Fibroblast of skin of right biceps (primary cell): Measurements from ENCODE around the gene GCSAML.
A peak's percentile ranks its signal among the peaks of the same experiment; 100 is the strongest.
"Not testable (repeated sequence)": the region's sequence is repeated elsewhere in the genome, so short reads cannot be mapped to it uniquely, and the experiment has no call there.

Source experiments
- DNase-seq: peaks from one replicate; pipeline ENCODE4 v3.0.0-alpha.2; 2013

GCSAML gene

DNA sequence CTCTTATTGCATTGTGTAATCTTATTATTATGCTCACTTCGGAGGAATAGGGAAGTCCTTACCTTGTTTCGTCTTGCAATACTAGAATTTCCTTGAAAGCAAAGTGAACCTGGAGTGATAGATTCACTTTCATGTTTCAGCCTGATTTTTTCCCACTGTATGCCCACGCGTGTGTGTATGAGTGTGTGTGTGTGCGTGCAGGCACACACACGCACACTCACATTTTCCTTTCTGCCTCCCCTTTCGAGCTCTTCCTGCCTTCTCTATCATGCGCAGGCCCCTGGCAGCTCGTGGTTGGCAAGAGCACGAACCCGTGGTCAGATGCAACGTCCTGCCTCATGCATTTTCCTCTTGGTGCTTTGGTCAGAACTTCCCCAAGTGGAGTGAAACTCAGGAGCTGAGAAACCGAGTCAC is at the start of gene GCSAML:
Gene GCSAML (plus strand): TSS at position 366 of the 414 bp plus-strand sequence. CDS start 58 bp downstream, outside the sequence.
- no peak for DNase-seq

DNA sequence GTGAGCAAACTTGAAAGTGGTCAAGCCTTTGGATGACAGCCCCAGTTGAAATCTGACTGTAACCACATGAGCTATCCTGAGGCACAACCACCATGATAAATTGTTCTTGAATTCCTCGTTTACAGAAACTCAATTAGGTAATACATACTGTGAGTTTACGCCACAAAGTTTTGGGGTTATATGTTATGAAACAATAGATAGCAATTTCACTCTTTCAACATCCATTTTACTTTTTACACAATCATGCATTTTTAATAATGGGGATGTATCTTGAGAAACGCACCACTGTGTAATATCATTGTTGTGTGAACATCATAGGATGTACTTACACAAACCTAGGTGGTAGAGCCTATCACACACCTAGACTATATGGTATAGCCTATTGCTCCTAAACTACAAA is 48.1 kb upstream of the GCSAML start:
- DNase-seq, result no peak

DNA sequence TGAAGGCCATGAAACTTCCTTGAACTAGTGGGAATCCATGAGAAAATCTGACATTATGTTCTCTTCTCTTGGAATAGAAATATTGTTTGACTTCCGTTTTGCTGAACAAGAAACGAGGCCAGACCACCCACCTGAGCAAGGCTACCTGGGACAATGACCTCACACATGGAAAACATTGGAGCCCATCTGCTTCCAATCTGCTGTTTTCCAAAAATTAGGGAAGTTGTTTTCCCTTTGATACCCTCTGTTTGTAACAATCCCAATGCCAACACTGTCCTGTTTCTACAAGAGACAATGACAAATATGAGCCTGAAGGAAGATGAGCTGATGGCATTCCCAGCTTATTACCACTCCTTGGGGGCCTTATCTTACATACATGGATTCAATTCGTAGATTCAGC is 42.1 kb upstream of the GCSAML start:
- no peak for DNase-seq

GRCh38 chr1:247517795-247518612 is 30.9 kb upstream of the GCSAML start:
- DNase-seq, result no peak

- no peak for DNase-seq
Observed at GRCh38 chr1:247518613-247518891, 30.4 kb upstream of the GCSAML start.

DNA sequence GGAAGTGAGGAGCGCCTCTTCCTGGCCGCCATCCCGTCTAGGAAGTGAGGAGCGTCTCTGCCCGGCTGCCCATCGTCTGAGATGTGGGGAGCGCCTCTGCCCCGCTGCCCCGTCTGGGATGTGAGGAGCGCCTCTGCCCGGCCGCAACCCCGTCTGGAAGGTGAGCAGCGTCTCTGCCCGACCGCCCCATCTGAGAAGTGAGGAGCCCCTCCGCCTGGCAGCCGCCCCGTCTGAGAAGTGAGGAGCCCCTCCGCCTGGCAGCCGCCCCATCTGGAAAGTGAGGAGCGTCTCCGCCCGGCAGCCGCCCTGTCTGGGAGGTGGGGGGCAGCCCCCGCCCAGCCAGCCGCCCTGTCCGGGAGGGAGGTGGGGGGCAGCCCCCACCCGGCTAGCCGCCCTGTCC is 27.0 kb upstream of the GCSAML start:
- not testable (repeated sequence) for DNase-seq

- no peak for DNase-seq
Observed at GRCh38 chr1:247528812-247529474, 20.0 kb upstream of the GCSAML start.

- DNase-seq, result no peak
Observed at GRCh38 chr1:247529771-247530355, 19.1 kb upstream of the GCSAML start.

DNA sequence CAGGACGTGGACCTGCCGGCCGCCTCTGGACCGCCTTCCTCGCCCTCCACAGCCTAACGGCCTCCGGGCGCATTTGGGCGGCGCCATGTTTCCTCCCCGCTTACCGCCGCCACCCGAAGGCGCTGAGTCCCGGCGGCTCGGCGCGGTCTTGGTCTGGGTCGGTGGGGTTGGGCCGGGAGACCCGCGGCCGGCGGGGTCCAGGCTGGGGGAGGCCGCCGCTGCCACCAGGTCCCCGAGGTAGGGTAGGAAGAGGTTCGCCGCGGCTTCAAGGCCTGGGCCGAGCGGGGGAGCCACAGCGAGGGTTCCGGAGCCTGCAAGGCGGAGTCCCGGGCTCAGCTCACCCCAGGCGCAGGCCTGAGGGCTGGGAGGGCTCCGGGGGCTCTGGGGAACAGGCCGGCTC is 18.1 kb upstream of the GCSAML start:
- no peak for DNase-seq

GRCh38 chr1:247531937-247532336 is 17.0 kb upstream of the GCSAML start:
- no peak for DNase-seq

DNA sequence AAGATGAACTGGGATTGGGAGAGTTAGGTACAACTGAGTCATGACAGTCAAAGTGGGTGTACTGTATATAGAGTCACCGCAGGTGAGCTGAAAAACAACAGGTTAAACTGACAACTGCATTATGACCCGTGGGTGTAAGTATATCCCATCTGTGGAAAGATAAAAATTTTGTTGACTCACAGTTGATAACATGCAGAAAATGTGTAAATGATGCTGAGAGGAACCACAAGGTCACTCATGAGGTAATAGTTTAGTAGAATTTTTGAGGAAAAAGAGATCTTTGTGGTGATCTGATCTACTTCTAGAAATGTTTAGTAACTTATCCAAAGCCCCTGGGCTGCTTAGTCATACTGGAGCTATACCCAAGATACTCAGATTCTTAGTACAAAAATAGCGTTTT is 13.5 kb upstream of the GCSAML start:
- peak; percentile 5 for DNase-seq

DNA sequence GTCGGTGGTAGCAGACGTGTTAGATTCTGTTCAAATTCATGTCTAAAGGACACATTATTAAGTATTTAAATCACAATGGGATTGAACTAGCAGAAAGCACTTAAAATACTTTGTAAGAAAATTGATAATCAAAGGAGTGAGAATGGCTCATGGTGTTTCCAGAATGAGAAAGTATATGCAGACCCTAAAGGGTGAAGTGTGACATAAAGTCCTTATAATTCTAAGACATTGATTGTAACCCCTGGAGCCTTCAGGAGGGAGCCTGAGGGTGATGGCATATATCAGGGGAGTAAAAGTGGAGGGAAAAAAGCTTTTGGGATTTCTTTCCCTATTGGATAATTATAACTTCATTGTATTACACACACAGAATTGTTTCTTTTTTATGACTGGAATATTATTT is 12.6 kb upstream of the GCSAML start, which contains the start of gene OR2C3:
Gene OR2C3 (minus strand): TSS at position 101 of the 400 bp plus-strand sequence. CDS start 3,929 bp downstream, outside the sequence.
- DNase-seq, result no peak

- no peak for DNase-seq
Observed at GRCh38 chr1:247538561-247538960, 10.4 kb upstream of the GCSAML start.

GRCh38 chr1:247539215-247539614 is 9.7 kb upstream of the GCSAML start:
- DNase-seq, result no peak

DNA sequence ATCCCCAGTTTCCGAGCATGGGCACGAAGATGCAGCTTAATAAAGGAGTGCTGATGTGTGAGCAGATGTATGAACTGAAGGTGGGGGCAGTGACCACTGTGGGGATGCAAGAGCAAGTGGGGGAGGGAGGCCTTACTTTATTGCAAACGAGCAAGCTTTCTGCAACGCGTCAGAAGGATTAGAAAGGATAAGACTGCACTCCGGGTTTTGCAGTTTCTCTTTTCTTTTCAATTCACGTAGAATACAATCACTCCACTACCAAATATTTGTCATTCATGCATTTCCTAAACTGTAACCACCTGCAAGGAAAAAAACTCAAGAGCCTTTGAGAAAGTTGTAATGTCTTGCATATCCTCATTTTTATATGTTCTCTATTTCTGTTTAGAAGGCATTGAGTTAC is 8.4 kb upstream of the GCSAML start:
- DNase-seq, result no peak

DNA sequence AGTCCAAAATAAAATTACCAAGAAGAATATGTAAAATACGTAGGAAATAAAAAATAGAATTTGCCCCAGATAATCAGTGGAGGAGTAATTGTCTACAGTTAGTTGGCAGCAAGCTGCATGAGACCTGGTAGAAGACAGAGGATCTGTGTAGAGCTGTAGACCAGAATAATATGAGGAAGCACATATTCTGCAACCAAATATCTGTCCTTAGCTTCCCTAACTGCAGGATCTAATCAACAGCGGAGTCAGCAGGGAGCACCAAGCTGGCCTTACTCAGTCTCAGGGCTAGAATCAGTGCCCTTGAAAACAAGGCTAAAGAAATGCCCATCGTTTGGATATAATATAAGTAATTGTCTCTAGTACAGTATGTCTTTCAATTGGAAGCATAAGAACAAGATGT is 6.1 kb upstream of the GCSAML start:
- DNase-seq, result no peak

DNA sequence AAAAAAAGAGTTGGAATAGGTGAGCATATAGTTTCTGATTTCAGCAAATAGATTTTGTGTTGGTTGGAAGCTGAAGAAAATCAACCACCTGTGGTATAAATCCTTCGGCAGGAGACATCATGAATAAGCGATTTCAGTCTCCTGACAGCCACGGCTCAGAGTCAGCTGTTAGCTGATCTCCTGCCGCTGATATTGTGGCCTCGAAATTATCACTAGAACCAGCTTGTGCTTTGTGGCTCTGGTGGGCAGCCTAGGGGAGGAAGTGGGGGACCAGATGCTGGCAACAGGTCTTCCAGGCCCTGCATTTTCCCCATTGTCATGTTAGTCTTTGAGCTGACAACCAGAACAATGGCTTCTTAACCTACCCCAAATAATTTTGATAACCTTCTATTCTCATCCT is 842 bp upstream of the GCSAML start:
- no peak for DNase-seq

DNA sequence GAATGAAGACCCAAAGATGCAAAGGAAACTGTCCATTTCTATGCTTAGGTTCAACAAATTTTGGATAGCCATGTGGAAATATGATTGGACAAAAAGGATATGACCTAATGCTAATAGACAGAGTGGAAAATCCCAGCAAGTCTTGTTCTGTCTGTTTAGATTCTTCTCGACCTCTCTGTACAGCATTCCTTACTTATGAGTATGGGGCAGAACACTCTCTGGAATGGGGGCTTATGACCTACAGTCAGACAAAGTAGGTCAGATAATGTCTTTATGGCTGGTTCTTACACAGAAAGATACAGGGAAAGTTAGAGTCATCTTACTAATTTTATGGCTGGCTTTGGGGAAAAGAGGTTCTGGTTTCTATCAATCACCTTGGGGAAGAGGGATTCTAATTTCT is 2.8 kb downstream of the GCSAML start:
- DNase-seq, result peak; percentile 68

- DNase-seq, result no peak
Observed at GRCh38 chr1:247552231-247552630, 3.3 kb downstream of the GCSAML start.

DNA sequence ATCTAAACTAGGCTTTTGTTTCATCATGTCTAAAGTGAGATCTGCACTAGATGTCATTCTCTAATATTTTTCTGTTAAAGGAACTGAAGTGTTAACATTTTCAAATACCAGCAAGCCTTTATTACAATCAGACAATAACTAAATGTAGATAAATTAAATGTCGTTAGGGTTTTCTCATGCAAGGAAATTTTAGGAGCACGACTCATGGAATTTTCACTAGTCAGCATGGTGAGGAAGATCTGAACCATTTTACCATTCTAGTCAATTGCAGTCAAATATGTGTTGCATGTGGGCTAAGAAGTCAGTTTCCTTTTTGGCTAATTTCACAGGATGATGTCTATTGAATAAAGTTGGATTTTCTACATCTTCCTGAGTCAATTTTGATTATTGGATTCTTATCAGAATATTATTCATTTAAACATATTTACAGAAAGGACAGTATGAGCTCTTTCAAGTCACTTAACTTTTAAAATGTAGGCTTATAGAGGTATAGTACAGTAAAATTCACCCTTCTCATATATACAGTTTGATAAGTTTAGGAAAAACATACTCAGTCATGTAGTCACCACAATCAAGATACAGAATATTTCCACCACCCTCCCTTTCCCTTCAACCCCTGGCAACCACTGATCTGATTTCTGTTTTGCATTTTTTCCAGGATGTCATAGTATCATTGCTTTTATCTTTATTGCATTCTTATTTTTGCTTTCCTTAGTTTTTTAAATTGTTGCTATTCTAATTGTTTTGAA is 9.2 kb downstream of the GCSAML start:
- DNase-seq, result peak; percentile 60

DNA sequence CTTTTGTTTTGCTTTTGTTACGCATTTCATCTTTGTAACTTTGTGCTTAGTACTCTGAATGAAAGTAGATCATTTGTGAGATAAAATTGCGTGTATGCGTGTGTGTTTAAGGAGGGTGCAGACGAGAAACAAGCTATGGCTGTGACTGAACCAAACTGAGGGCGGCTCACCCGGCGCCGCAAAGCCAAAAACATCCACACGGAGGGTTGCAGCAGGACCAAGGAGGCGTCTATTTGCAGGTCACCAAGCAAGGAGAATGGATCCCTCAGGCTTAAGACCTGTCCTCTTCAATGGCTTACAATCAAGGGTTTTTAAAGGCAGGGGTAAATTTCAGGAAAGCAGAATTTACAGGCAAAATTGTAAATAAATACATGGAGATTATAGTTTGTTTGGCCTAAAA is 12.8 kb downstream of the GCSAML start:
- DNase-seq, result no peak

DNA sequence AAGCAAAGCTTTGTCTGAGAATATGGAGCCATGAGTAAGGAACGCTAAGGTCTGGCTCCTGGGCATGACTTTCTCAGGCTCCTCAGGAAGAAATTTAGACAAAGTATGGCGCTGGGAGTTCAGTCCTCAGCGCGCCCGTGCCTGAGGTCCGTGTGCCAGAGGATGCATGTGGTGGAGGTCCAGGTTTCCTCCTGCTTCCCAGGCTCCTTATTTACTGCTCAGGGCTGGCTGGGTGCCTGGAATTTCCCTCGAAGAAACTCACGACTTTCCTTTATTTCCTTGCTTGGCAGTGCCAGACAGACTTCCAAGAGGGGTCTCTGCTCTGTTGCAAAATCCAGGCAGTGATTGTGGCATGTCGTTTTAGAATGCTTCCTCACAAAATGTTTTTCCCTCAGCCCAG is 13.3 kb downstream of the GCSAML start:
- no peak for DNase-seq

GRCh38 chr1:247574236-247574635 is 25.3 kb downstream of the GCSAML start:
- DNase-seq, result no peak

DNA sequence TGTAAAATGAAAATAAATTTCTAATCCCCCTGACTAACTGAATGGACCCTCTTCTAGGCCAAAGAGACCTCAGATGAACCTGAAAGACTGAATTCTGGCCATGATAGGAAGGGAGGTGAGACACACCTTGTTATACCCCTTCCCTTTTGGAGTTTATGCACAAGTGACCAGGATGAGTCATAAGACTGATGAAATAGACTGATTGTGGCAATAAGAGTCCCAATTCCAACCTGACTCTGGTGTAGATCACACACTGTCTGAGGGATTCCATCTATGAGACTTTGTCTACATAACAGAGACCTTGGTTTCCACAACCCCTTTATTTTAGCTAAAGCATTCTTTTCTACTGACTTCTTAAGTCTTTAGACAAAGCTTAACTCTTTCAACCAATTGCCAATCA is 25.7 kb downstream of the GCSAML start:
- no peak for DNase-seq
